ENCODE measurements around the gene CD5L. TPM values are rescaled to one million over a fixed set of nuclear protein-coding genes. Genes with fewer than 3 reads are reported as not detected.

Gene CD5L
- polyA plus RNA-seq, 3 donors: not detected

DNA sequence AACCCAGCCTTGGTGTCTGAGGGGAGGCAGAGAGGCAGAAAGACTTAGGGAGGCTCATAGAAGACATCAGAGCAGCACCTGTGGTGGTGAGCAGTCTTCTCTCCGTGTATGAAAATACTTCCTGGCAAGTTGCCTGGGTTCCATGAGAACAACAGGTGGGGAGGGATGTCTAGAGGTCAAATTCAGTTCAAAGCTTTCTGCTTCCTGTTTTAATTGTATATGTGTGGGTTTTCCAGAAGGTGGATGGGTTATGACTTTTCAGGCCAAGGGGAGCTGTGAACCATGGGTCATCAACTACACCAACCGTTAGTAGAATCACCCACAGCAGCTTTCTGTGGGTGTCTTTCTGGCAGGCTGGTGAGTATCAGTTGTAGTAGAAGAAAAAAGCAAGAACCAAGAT is 60.6 kb downstream of the CD5L start:
- Mint-ChIP-seq H3K4me3 (no peak overlapping the region), H3K36me3 (no peaks in the 10 kb centered on the region), H3K27ac (peak overlapping the region in 1 of 7 donors; percentile 23), H3K4me1 (peaks cover 36% of the 10 kb centered on the region), H3K9me3 (peaks cover 0 to 4% (median 0%) of the 10 kb centered on the region in 7 donors), H3K27me3 (ENCODE audit: low read depth in 3 of 3) (peaks cover 1 to 10% (median 4%) of the 10 kb centered on the region in 3 donors)
- intact Hi-C loops (cut with micrococcal nuclease): no loop called here
- WGBS (ENCODE audit: insufficient coverage): no CpG with 5 or more reads among the region's 2 CpGs
- no peaks in the 10 kb centered on the region for H3K36me3 ChIP-seq (replicated peaks in 1 of 2; ENCODE audit: control insufficient read depth in 1 of 2, insufficient read depth in 2 of 2, low read length in 2 of 2)
- H4K20me1 ChIP-seq (ENCODE audit: insufficient read depth, low read length): no peaks in the 10 kb centered on the region
- H3K27ac ChIP-seq (ENCODE audit: low read depth in 1 of 2, low read length in 2 of 2): no peak overlapping the region
- no peak overlapping the region for H3K4me3 ChIP-seq (replicated peaks in 1 of 3; ENCODE audit: low read depth in 2 of 3, low read length in 3 of 3)
- no peaks in the 10 kb centered on the region for H3K79me2 ChIP-seq (ENCODE audit: insufficient read depth, low read length)
- no peak overlapping the region for H2AFZ ChIP-seq (ENCODE audit: insufficient read depth, low read depth, low read length, poor library complexity, severe bottlenecking)
- H3K4me2 ChIP-seq (replicated peaks; ENCODE audit: extremely low read depth, low read length, poor library complexity, severe bottlenecking): no peak overlapping the region
- no peaks in the 10 kb centered on the region for H3K9me3 ChIP-seq (replicated peaks in 1 of 2; ENCODE audit: control insufficient read depth in 1 of 2, insufficient read depth in 1 of 2, low read length in 2 of 2)
- peaks cover 30 to 32% of the 10 kb centered on the region in 2 donors for H3K4me1 ChIP-seq (ENCODE audit: control insufficient read depth in 1 of 2, insufficient read depth in 2 of 2, low read length in 2 of 2)
- TF ChIP-seq, protein P1, sequence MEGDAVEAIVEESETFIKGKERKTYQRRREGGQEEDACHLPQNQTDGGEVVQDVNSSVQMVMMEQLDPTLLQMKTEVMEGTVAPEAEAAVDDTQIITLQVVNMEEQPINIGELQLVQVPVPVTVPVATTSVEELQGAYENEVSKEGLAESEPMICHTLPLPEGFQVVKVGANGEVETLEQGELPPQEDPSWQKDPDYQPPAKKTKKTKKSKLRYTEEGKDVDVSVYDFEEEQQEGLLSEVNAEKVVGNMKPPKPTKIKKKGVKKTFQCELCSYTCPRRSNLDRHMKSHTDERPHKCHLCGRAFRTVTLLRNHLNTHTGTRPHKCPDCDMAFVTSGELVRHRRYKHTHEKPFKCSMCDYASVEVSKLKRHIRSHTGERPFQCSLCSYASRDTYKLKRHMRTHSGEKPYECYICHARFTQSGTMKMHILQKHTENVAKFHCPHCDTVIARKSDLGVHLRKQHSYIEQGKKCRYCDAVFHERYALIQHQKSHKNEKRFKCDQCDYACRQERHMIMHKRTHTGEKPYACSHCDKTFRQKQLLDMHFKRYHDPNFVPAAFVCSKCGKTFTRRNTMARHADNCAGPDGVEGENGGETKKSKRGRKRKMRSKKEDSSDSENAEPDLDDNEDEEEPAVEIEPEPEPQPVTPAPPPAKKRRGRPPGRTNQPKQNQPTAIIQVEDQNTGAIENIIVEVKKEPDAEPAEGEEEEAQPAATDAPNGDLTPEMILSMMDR (IDR thresholded peaks at IDR 0.05): no peak
- H3K27me3 ChIP-seq (ENCODE audit: control insufficient read depth in 2 of 2, insufficient read depth in 2 of 2, low read length in 2 of 2): no peaks in the 10 kb centered on the region
- no peak for DNase-seq
- no peak overlapping the region for H3K9ac ChIP-seq (ENCODE audit: insufficient read depth, low read length, poor library complexity, severe bottlenecking)

Small RNAs within 50 kb of the gene (small RNA-seq; reads per million reads assigned to genes)
- not detected for gene MRPS21P2 (ENCODE audit: insufficient read length, low read depth)

Other genes with a start within 250 kb of the CD5L start
- not detected for gene FCRL4, start 243.7 kb downstream of the CD5L start, polyA plus RNA-seq
- under 1 TPM; 0.09 to 0.42 (median 0.32) TPM for gene FCRL3, start 141.0 kb downstream of the CD5L start, polyA plus RNA-seq
- under 1 TPM in 1 of 3 donors, not detected in 2; 0.65 TPM for gene FCRL2, start 64.7 kb downstream of the CD5L start, polyA plus RNA-seq
- gene FCRL1, start 21.7 kb downstream of the CD5L start, polyA plus RNA-seq: 1 to 10 TPM in 1 of 3 donors, under 1 TPM in 2; 0.16 to 2.1 (median 0.16) TPM
- gene KIRREL1, start 151.8 kb upstream of the CD5L start, polyA plus RNA-seq: not detected

Measured in CD14-positive monocyte (primary cell).